ENCODE data around the gene FGF11. TPM values are rescaled to one million over a fixed set of nuclear protein-coding genes. Genes with fewer than 3 reads are reported as not detected.

Gene FGF11
- polyA plus RNA-seq, 2 of the 4 experiments (the other 2 are of a cell fraction), result 1.4 to 1.8 TPM

GRCh38 chr17:7475764-7476422, 36.6 kb downstream of the FGF11 start:
- 89% methylated on average over 15 of the region's 15 CpGs for WGBS (ENCODE audit: missing lambda C conversion rate)
- no peaks in the 10 kb centered on the region for H3K9me3 ChIP-seq

GRCh38 chr17:7476494-7476893, 37.2 kb downstream of the FGF11 start:
- Histone ChIP-seq H3K9me3 (no peaks in the 10 kb centered on the region), H3K4me2 (peak overlapping the region; percentile 97; the same call in 2 of the 3 replicates), H3K4me3 (no peak overlapping the region), H3K27ac (peak overlapping the region in 1 of 2 experiments; percentile 100; a peak in 3 of 6 replicates), H3K4me1 (peaks cover 36% of the 10 kb centered on the region)
- no peak for TF ChIP-seq FOSL2 (IDR thresholded peaks at IDR 0.05)
- peak; percentile 23; the same call in 1 of the 2 replicates for TF ChIP-seq FOSL2 (CRISPR knock-in tag; IDR thresholded peaks at IDR 0.05)
- TF ChIP-seq POLR2AphosphoS2 (conservative IDR thresholded peaks at IDR 0.05; ENCODE audit: low read length), result no peak
- POLR2A ChIA-PET, result interaction anchor here (1.3 to 1.7 kb wide), 2 partner anchors 8 to 20 kb away, joined by 3 to 10 read pairs; partner anchors contain the start of gene POLR2A
- 29% methylated on average over 3 of the region's 3 CpGs for WGBS (ENCODE audit: missing lambda C conversion rate)
- CTCF ChIA-PET, result interaction anchor here (0.8 to 3.6 kb wide), 16 partner anchors 9 to 180 kb away, joined by 3 to 33 read pairs (median 4); partner anchors contain the start of genes SENP3 and TMEM95
- DNase-seq (ENCODE audit: low read depth in 1 of 2, low spot score in 1 of 2) (peak; percentile 50 to 58), FAIRE-seq (peak; percentile 46), ATAC-seq (peak; percentile 22 to 26; a peak in 3 of 6 replicates)

More at GRCh38 chr17:7475764-7476422, 36.6 kb downstream of the FGF11 start:
- CTCF ChIA-PET, result interaction anchor here (0.8 to 3.6 kb wide), 16 partner anchors 10 to 179 kb away, joined by 3 to 33 read pairs (median 4); partner anchors contain the start of genes SENP3 and TMEM95
- peak overlapping the region; percentile 97; the same call in 1 of the 3 replicates for H3K4me2 ChIP-seq
- POLR2A ChIA-PET, result interaction anchor here (1.3 to 1.7 kb wide), 2 partner anchors 8 to 20 kb away, joined by 3 to 10 read pairs; partner anchors contain the start of gene POLR2A
- DNase-seq (ENCODE audit: low read depth in 1 of 2, low spot score in 1 of 2) (no peak), FAIRE-seq (no peak), ATAC-seq (no peak)
- H3K27ac ChIP-seq, result peak overlapping the region in 1 of 2 experiments; percentile 100; a peak in 3 of 6 replicates
- no peak for TF ChIP-seq HOXB5 (CRISPR knock-in tag; IDR thresholded peaks at IDR 0.05)
- no peak for TF ChIP-seq HOXA7 (CRISPR knock-in tag; IDR thresholded peaks at IDR 0.05)
- TF ChIP-seq CHD4 (IDR thresholded peaks at IDR 0.05; ENCODE audit: borderline replicate concordance), result no peak
- no peak for TF ChIP-seq JUN (IDR thresholded peaks at IDR 0.05)
- no peak for TF ChIP-seq PBX3 (IDR thresholded peaks at IDR 0.05)
- no peak for TF ChIP-seq RNF2 (IDR thresholded peaks at IDR 0.05; ENCODE audit: borderline replicate concordance, low read depth)
- TF ChIP-seq ZC3H11A (IDR thresholded peaks at IDR 0.05), result no peak
- no peak for TF ChIP-seq MAX (IDR thresholded peaks at IDR 0.05)
- no peak for TF ChIP-seq USF2 (IDR thresholded peaks at IDR 0.05)
- no peak for TF ChIP-seq FOXS1 (CRISPR knock-in tag; IDR thresholded peaks at IDR 0.05)
- TF ChIP-seq ESRRA (IDR thresholded peaks at IDR 0.05; ENCODE audit: borderline replicate concordance, low read length), result no peak
- no peak for TF ChIP-seq FOSL2 (IDR thresholded peaks at IDR 0.05)
- no peak for TF ChIP-seq FOSL2 (CRISPR knock-in tag; IDR thresholded peaks at IDR 0.05)
- no peak for TF ChIP-seq SMC3 (IDR thresholded peaks at IDR 0.05)
- no peak for TF ChIP-seq RFX5 (IDR thresholded peaks at IDR 0.05)
- no peak for TF ChIP-seq CBX2 (IDR thresholded peaks at IDR 0.05; ENCODE audit: borderline replicate concordance, low read depth)
- TF ChIP-seq CHD2 (IDR thresholded peaks at IDR 0.05; ENCODE audit: low read length, partially characterized antibody), result no peak
- no peak for TF ChIP-seq BHLHE40 (IDR thresholded peaks at IDR 0.05; ENCODE audit: low read depth, low read length)
- no peak for TF ChIP-seq E2F6 (IDR thresholded peaks at IDR 0.05; ENCODE audit: borderline replicate concordance, low read depth)
- no peak for TF ChIP-seq MYC (IDR thresholded peaks at IDR 0.05; ENCODE audit: borderline replicate concordance, low read length)
- H3K4me3 ChIP-seq, result no peak overlapping the region
- peaks cover 36% of the 10 kb centered on the region for H3K4me1 ChIP-seq
